PC-3 (cell line): Measurements from ENCODE around the gene PPT1. TPM values are rescaled to one million over a fixed set of nuclear protein-coding genes. Genes with fewer than 3 reads are reported as not detected.

ENCODE experiments used
- ATAC-seq: fragments of 200-7000 bp; cut with Tn5 transposase; 2 replicates; pipeline ENCODE4 v1.9.1; 2020; ENCODE audit warnings: mild to moderate bottlenecking, moderate library complexity
- BruUV-seq: library from RNA; stranded (reverse); fragments of 400-500 nt; replicated peaks from 2 replicates; lab custom pipeline; 2021; lab: Mats Ljungman, UMichigan
- CTCF ChIA-PET: fragments of 300-600 bp; sonication (Branson Sonifier 250); formaldehyde crosslinking; loops from one replicate; lab custom pipeline; 2022; ENCODE audit warnings: antibody characterized with exemption; lab: Charles Lee
- POLR2A ChIA-PET: fragments of 300-600 bp; sonication (Branson Sonifier 250); formaldehyde crosslinking; loops from one replicate; lab custom pipeline; 2022; ENCODE audit warnings: antibody characterized with exemption; ENCODE audit not compliant: unreplicated experiment; lab: Charles Lee
- DNase-seq: peaks from one replicate; pipeline ENCODE4 v3.0.0-alpha.2; 2015
- H2AFZ ChIP-seq: fragments of 300-600 bp; sonication (generic); 2 replicates; pipeline ENCODE4 v1.6.0; 2016; ENCODE audit warnings: antibody characterized with exemption, low read length
- H3F3A ChIP-seq: fragments of 300-600 bp; sonication (generic); one replicate; pipeline ENCODE4 v1.6.0; 2017; ENCODE audit warnings: antibody characterized with exemption, low read length, control low read depth, mild to moderate bottlenecking; ENCODE audit not compliant: unreplicated experiment
- H3K27ac ChIP-seq: fragments of 300-600 bp; sonication (generic); 2 replicates; pipeline ENCODE4 v1.5.1; 2016; ENCODE audit warnings: mild to moderate bottlenecking, low read length
- H3K27me3 ChIP-seq: fragments of 300-600 bp; sonication (generic); 2 replicates; pipeline ENCODE4 v1.6.1; 2016; ENCODE audit warnings: low read length, mixed read lengths
- H3K36me3 ChIP-seq: fragments of 300-600 bp; sonication (generic); 2 replicates; pipeline ENCODE4 v1.6.1; 2016; ENCODE audit warnings: low read depth, mixed run types, low read length, mixed read lengths
- H3K4me1 ChIP-seq: fragments of 300-600 bp; sonication (generic); 2 replicates; pipeline ENCODE4 v1.5.1; 2016; ENCODE audit warnings: low read length; ENCODE audit not compliant: insufficient read depth
- H3K4me2 ChIP-seq: fragments of 300-600 bp; sonication (generic); 2 replicates; pipeline ENCODE4 v1.6.0; 2016; ENCODE audit warnings: low read length
- H3K4me3 ChIP-seq: fragments of 300-600 bp; sonication (generic); 2 replicates; pipeline ENCODE4 v1.5.1; 2016; ENCODE audit warnings: mild to moderate bottlenecking, low read length, mixed read lengths
- H3K79me2 ChIP-seq: fragments of 300-600 bp; sonication (generic); 2 replicates; pipeline ENCODE4 v1.6.1; 2017; ENCODE audit warnings: low read length, mixed read lengths
- H3K9ac ChIP-seq: fragments of 300-600 bp; sonication (generic); 2 replicates; pipeline ENCODE4 v1.6.0; 2016; ENCODE audit warnings: mild to moderate bottlenecking, low read length
- H3K9me2 ChIP-seq: fragments of 300-600 bp; sonication (generic); replicated peaks from 2 replicates; pipeline ENCODE4 v1.6.1; 2016; ENCODE audit warnings: mixed run types, low read length, mixed read lengths
- H3K9me3 ChIP-seq: fragments of 300-600 bp; sonication (generic); 2 replicates; pipeline ENCODE4 v1.6.1; 2016; ENCODE audit warnings: low read length, mixed read lengths
- H4K20me1 ChIP-seq: fragments of 300-600 bp; sonication (generic); 2 replicates; pipeline ENCODE4 v1.6.1; 2016; ENCODE audit warnings: low read length, mixed read lengths
- EZH2 ChIP-seq: fragments of 300-600 bp; sonication (generic); IDR thresholded peaks from one replicate; pipeline ENCODE4 v1.6.1; 2017; ENCODE audit warnings: antibody characterized with exemption, mild to moderate bottlenecking, low read length; ENCODE audit not compliant: unreplicated experiment
- EZH2phosphoT487 ChIP-seq: fragments of 300-600 bp; sonication (generic); IDR thresholded peaks from 2 replicates; pipeline ENCODE4 v1.6.1; 2018; ENCODE audit warnings: mild to moderate bottlenecking, antibody characterized with exemption, low read length, borderline replicate concordance
- intact Hi-C: fragments of 100-400 bp; cut with micrococcal nuclease; formaldehyde crosslinking; loops from 2 replicates; pipeline ENCODE4 v1.9.0; 2023
- total RNA-seq: library from RNA; depleted of rRNA; stranded (reverse); fragments of >200 nt; gene quantifications from 2 replicates; pipeline ENCODE4 v1.2.3, GENCODE V29; 2014
- TF ChIP-seq, protein P1 (sequence below): fragments of 300-600 bp; sonication (generic); conservative IDR thresholded peaks from 2 replicates; pipeline ENCODE4 v1.5.1; 2017; ENCODE audit warnings: antibody characterized with exemption, low read depth, mild to moderate bottlenecking, low read length

Gene PPT1
- total RNA-seq, 1 experiment from 2014 or later: 72.9 TPM

DNA sequence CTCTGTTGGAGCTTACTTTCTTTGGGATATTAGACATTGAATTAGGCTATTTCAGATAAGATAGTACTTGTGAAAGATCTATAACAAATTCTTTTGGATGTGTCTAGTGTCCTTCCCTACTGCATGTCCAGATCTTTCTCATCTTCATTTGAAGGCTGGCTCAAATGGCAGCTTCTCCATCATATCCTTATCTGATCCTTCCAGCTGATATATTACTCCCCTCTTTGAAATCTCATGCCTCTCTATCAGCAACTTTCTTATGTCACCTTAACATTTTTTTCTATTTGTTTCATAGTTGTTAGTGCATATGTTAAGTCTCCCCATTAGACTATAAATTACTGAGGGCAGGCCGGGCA, 39.0 kb downstream of the PPT1 start:
- Histone ChIP-seq H2AFZ (no peak overlapping the region), H3K36me3 (peaks cover 29% of the 10 kb centered on the region), H3K4me1 (peaks cover 28% of the 10 kb centered on the region), H4K20me1 (peaks cover 43% of the 10 kb centered on the region), H3K4me2 (no peak overlapping the region), H3K9me2 (no peaks in the 10 kb centered on the region), H3K27me3 (no peaks in the 10 kb centered on the region), H3K9me3 (no peaks in the 10 kb centered on the region), H3K79me2 (peaks cover 51% of the 10 kb centered on the region), H3K9ac (no peak overlapping the region), H3F3A (no peaks in the 10 kb centered on the region), H3K27ac (0 out of 2 replicates have a peak overlapping the region, but pooled peaks have one; percentile 66), H3K4me3 (no peak overlapping the region)
- DNase-seq (no peak), ATAC-seq (no peak)
- CTCF ChIA-PET: no interaction called here
- no TSS peak for BruUV-seq
- no peak for TF ChIP-seq EZH2
- TF ChIP-seq, protein P1, sequence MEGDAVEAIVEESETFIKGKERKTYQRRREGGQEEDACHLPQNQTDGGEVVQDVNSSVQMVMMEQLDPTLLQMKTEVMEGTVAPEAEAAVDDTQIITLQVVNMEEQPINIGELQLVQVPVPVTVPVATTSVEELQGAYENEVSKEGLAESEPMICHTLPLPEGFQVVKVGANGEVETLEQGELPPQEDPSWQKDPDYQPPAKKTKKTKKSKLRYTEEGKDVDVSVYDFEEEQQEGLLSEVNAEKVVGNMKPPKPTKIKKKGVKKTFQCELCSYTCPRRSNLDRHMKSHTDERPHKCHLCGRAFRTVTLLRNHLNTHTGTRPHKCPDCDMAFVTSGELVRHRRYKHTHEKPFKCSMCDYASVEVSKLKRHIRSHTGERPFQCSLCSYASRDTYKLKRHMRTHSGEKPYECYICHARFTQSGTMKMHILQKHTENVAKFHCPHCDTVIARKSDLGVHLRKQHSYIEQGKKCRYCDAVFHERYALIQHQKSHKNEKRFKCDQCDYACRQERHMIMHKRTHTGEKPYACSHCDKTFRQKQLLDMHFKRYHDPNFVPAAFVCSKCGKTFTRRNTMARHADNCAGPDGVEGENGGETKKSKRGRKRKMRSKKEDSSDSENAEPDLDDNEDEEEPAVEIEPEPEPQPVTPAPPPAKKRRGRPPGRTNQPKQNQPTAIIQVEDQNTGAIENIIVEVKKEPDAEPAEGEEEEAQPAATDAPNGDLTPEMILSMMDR: no peak
- no peak for TF ChIP-seq EZH2phosphoT487
- intact Hi-C loops: loop anchor here (2.0 to 10.0 kb wide), 2 partner anchors 17 to 187 kb away; partner anchors contain the start of genes CAP1 and TMCO2
- POLR2A ChIA-PET: interaction anchor here (0.6 kb wide), 1 partner anchor 9 kb away, joined by 4 read pairs; no protein-coding TSS in a partner anchor

DNA sequence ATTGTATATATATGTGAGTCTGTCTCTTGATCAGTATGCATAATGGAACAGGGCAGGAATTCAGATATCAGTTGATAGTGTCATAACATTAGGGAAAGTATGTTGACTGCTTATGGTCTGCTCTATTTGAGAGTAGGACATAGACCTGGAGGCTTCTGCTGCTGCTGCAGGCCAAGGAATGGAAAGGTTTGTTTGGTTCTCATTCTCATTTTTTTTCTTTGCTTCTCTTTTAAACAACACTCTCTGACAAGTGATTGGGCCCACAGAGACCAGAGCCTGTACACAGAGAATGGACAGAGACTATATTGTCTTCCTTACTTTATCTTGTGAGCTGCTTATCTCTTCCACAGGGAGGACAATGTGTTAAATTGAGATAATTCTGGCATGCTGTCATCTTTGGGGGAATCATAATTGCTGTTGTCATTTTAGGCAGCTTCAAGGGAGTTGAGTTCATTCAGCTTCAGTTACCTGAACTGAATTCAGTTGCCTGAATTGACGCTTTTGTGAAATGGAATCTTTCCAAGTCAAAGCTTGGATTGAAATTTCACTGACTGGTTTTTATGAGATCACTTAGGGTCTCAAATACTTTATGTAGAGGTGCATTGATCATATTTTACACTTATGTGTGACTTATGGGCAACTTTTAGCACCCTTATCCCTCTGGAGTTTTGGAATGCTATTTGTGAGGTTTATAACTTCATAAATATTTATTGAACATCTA, 39.6 kb downstream of the PPT1 start:
- intact Hi-C loops: loop anchor here (2.0 to 10.0 kb wide), 2 partner anchors 17 to 187 kb away; partner anchors contain the start of genes CAP1 and TMCO2
- no TSS peak for BruUV-seq
- H4K20me1 ChIP-seq: peaks cover 43% of the 10 kb centered on the region
- ATAC-seq: no peak
- CTCF ChIA-PET: no interaction called here
- TF ChIP-seq, protein P1: no peak
- TF ChIP-seq EZH2: no peak
- no peak for TF ChIP-seq EZH2phosphoT487
- no peaks in the 10 kb centered on the region for H3K9me2 ChIP-seq
- POLR2A ChIA-PET: interaction anchor here (0.6 kb wide), 1 partner anchor 8 kb away, joined by 4 read pairs; no protein-coding TSS in a partner anchor
- peaks cover 28% of the 10 kb centered on the region for H3K4me1 ChIP-seq
- peaks cover 56% of the 10 kb centered on the region for H3K79me2 ChIP-seq
- no peaks in the 10 kb centered on the region for H3K9me3 ChIP-seq
- H3K4me2 ChIP-seq: no peak overlapping the region
- no peak overlapping the region for H2AFZ ChIP-seq
- peaks cover 29% of the 10 kb centered on the region for H3K36me3 ChIP-seq
- H3F3A ChIP-seq: no peaks in the 10 kb centered on the region
- DNase-seq: no peak
- H3K27me3 ChIP-seq: no peaks in the 10 kb centered on the region
- H3K9ac ChIP-seq: no peak overlapping the region
- H3K27ac ChIP-seq: no peak overlapping the region
- H3K4me3 ChIP-seq: no peak overlapping the region
